Hematopoietic multipotent progenitor cell treated with erythropoietin and hydrocortisone succinate and interleukin-3 and kit ligand, for 4 days (in vitro differentiated cells): ENCODE measurements around the gene CRYBA2.

Source experiments
- DNase-seq: peaks from one replicate; pipeline ENCODE4 v3.0.0-alpha.2; 2015

CRYBA2 gene

DNA sequence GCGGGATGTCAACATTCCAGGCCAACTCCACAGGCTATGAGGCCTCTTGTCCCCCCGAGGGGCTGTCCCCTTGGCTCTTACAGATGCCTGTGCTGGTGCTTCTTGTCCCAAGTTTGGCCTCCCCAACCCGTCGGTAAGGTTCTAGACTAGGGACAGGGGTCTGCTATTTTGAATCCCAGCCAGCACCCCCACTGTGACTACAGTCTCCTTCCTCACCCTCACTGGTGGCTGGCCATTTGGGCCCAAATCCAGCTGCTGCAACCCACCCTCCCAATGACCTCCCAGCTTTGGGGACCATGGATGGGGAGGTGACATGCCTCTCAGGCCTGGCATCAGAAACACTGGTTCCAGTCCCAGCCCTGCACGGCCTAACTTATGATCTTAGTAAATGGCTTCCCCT is 29.4 kb upstream of the CRYBA2 start:
- no peak for DNase-seq

DNA sequence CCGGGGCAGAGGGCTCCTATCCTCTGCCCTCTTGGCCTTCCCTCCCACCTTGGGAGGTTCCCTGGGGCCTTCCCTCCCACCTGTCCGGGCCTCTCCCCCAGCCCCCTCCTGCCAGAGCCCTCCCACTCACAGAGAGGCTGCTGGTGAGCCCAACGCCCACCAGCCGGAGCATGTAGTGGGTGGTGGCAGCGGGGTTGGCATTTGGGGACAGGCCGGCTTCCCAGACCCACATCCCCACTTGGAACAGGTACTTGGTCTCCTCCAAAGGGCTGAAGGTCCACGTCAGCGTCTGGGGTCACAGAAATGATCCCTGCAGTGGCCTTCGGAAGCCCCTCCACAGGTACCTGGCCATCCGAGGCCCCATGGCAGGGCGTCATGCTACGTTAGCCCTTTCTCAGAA is 28.8 kb upstream of the CRYBA2 start:
- DNase-seq, result no peak

DNA sequence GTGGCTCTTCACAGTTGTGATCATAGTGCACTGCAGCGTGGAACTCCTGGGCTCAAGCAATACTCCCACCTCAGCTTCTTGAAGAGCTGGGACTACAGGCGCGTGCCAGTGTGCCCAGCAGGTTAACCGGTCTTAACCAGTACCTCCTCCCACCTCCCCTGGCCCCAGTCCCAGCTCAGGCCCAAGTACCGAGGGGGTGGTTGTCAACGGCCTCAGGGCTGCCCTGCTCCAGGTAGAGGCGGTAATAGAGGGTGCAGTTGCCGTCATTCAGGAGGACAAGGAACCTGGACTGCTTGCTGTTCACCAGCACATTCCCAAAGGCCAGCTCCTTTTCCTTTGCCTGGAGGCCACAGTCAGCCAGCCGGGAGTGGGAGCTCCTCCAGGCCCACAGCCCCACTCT is 28.4 kb upstream of the CRYBA2 start:
- DNase-seq, result no peak

DNA sequence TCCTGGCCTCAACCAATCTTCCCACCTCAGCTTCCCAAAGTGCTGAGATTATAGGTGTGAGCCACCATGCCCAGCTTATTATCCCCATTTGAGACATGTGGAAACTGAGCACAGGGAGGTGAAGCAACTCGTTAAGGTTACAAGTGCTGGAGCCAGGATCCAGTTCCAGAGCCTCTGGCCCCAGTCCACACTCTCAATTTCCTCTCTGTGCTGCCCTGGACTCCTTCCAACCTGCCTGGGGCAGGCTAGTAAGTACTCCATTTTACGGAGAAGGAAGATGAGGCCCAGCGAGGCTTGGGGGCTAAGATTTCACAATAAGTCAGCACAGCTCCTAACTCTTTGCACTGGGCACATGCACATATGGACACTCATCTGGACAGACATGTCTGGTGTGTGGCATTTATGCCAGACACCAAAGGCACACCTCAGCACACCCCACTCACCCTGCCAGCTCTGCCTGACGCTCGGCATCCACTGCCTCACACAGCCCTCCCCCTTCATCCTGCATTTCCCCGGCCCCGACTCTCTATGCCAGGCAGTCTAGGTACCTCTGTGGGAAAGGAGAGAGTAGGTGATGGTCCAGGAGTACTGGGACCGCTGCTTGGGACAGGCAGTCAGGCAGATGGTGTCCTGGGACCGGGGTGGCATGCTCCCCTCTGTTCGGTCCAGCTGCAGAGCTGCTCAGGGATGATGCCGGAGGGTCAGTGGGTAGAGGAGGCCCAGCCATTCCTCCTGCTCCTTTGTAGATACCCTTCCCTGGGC is 27.6 kb upstream of the CRYBA2 start:
- no peak for DNase-seq

DNA sequence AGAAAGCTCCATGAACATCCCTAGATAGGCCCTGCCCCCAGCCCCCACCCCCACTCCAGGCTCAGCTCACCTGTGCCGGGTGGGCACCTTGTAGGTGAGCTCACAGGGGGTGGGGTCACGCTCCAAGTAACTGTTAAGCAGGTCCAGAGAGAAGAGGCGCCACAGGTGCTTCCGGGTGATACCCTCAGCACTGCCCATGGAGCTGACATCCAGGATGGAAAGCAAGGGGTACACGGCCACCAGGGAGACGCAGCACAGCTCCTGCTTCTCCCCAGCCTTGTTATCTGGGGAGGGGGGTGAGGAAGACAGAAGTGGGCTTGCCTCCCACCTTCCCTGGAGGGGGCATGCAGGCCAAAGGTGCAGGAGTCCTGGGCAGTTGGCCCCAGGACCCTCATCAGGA is 26.2 kb upstream of the CRYBA2 start:
- no peak for DNase-seq

DNA sequence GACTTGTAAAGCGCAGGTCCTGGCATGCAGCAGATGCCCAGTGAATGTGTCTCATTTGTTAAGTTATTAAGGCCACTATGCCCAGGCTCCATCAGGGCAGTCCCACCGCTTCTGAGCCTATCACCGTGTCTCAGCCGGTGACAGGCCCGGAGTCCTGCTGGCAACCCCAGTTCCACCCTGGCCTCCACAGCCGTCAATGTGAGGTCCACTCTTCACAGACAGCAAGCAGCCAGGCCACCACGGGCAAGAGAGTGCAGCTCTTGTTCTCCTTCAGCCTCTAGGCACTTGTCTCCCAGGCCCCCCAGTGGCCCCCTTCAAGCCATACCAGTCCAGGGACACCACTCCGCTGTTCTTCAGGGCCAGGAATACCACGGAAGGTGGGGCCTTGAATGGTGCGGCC is 25.5 kb upstream of the CRYBA2 start:
- no peak for DNase-seq

DNA sequence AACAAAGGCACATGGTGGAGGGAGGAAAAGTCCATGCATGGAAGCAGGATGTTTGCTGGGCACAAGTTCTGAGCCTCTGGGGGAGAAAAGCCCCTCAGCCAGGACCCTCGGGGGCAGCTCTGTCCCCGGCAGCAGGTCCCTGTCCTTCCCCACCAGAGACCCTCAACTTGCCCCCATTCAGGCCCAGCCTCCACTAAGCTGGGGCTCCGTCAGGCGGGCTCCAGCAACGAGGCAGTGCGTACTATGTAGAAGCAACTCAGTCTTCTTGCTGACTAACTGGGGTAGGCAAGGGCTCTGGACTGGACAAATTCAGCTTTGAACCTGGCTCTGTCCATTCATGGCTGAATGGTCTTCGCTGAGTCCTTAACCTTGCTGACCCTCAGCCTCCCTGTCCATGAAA is 25.1 kb upstream of the CRYBA2 start:
- no peak for DNase-seq

DNA sequence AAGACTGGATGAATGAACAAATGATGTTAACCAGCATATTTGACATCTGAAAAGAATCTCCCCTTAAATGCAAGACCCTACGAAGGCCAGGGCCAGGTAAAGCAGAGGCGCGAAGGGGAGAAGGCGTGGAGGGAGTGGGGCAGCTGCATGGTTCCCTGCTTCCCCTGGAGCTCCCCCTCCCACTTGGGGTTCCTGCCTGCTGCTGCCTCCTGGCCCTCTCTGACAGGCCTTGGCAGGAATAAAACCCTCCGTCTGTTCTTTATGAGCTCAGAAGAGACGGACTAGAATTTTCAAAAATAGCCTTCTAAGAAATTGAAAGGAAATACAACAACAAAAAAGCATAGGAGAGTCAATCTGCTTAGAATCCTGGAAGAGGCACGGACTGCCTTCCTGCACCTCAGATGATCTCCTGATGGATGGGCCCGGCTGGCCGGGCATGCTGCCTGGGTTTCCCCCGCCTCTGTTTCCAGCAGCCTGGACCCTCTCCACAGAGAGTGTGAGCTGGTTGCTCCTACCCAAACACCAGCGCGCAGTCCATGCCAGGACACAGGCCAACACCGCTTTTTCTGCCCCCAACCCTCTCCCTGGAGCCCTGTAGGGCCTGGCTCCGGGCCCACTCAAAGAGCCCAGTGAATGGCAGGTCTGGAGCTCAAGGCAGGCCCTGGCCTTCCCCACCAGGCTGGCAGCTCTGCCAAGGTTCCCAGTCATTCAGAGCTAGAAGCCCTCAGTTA is 24.1 kb upstream of the CRYBA2 start:
- DNase-seq, result no peak

DNA sequence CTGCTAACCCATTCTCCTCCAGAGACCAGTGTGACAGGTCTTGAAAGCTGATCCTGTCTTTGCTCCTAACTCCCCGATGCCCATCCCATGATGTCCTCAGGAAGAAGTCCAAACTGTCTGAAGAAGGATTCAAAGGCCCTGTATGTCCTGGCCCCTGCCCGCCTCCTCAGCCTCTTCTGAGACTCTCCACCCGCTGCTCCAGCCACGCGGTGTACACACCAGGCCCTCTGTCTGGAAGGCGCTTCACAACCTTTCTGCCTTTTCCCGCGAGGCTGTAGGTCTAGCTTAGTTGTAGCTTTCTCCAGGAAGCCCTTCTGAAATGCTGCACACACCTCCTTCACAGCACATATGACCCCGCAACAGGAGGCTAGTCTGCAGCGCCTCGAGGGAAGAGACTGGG is 23.5 kb upstream of the CRYBA2 start:
- DNase-seq, result no peak

DNA sequence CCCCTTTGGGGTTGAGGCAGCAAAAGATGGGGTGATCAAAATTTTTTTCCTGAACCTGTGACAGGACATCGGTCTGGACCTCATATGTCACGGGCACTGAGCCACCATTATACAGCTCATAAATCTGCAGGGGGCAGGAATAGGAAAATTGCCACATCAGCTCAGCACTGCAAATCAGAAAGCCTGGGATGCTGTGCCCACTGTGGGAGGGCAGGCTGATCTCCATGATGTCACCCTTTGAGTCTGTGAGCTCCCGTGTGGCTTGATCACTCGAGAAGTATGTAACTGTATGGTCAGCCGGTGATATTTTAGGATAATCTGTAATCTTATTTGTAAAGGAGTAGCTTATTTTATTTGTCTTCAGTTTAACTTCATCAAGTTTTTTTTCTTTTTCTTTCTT is 17.7 kb upstream of the CRYBA2 start:
- DNase-seq, result no peak

DNA sequence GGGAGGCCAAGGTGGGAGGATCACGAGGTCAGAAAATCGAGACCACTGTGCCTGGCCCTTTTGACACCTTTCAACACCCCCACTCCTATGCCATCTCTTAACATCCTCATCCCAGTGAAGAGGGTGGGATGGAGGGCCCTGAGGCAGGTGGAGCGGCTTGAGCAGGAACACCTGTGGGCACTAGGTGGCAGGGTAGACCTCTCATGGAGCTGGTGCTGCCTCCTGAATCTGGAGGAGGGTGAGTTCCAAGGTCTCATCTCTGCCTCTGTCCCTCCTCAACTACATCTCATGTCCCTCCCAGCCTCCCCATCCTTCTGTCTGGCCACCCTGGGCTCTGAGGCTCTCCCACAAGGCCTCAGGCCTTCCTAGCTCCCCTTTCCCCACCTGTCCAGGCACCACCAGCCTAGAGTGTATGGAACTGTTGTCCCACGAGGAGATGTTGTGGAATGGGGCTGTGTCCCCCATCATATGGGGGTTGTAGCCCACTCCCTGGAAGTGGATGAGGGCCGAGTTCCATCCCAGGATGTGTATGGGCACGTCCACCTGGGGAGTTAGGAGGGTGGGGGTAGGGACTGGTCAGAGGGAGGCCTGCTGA is 17.0 kb upstream of the CRYBA2 start:
- peak; percentile 43 for DNase-seq

DNA sequence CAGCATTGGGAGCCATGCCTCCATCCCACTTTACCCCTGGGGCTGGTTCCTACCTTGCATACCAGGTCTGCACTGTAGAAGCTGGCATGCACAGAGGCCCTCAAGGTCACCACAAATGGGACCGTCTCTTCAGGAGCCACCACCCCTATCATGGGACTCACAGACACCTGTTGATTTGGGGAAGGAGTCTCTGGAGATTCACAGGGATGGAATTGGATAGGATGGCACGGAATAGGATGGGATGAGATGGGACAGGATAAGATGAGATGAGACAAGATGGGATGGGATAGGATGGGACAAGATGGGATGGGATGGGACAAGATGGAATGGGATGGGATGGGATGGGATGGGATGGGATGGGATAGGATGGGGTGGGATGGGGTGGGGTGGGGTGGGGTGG is 16.1 kb upstream of the CRYBA2 start:
- no peak for DNase-seq

DNA sequence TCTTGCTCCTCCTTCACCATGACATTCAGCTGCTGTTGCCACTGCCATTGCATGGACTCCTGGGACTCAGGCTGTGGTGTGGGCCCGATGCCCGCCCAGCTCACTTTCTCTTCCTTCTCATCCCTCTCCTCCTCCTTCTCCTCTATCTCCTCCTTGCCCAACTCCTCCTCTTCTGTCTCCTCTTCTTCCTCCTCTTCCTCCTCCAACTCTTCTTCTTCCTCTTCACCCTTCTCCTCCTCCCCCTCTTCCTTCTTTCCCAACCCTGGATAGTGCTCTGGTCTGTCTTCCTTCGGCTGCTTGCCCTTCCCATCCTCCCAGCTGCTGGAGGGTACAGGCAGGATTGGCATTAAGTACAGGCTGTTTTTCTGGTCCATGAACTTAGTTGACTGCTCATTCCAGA is 10.8 kb upstream of the CRYBA2 start:
- DNase-seq, result no peak

DNA sequence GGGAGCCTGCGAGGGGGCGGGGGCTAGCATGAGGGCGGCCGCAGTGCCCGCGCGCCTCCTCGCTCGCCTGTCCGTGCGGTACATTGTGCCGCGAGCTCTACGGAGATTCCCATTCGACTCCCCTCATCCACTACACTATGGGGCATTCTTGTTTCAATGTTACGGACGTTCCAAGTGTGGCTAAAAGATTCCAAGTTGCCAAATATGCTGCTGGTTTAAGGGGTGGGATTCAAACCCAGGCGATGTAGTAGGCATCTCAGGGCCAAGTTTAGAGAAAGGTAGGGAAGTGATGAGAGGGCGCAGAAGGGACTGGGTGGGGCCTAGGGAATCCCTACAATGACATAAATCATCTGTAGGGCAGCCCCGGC is 10.0 kb upstream of the CRYBA2 start:
- no peak for DNase-seq

DNA sequence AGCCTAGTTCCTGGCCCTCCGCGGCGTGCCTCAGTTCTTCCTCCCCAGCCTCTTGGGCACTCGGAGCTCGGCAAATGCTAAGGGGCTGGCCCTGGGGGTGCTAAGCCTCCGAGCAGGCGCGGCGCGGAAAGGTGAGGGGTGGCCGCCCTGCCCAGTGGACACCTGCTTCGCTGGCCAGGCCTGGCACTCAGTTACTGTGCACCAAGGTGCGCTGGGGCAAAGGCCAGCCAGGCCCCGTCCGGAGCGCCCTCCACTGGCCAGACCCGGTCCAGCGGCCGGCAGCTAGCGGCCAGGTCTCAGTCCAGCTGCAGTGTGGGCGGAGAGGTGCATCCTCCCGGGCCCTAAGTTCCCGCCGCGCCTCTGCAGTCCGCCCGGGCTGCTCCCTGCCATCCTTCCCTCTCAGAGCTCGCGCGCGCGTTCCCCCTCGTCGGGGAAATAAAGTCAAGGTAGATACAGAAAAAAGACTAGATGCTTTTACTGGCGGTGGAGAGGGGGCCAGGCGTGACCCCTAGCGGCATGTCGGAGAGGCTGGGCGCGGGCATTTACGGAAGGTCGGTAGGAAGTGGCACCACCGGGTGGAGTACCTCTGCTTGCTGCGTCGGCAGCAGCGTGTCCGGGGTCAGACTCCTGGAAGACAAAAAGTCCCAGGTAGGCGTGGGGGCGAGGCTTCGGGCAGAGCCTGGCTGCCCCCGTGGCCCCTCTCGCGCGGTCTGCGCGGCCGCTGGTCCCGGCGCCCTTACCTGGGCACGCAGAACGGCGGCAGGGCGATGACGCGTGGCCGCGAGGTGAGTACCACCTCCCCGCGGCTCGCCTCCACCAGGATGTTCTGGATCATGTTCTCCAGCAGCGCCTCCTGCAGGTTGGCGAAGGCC is 9.4 kb upstream of the CRYBA2 start:
- DNase-seq, result peak; percentile 69

DNA sequence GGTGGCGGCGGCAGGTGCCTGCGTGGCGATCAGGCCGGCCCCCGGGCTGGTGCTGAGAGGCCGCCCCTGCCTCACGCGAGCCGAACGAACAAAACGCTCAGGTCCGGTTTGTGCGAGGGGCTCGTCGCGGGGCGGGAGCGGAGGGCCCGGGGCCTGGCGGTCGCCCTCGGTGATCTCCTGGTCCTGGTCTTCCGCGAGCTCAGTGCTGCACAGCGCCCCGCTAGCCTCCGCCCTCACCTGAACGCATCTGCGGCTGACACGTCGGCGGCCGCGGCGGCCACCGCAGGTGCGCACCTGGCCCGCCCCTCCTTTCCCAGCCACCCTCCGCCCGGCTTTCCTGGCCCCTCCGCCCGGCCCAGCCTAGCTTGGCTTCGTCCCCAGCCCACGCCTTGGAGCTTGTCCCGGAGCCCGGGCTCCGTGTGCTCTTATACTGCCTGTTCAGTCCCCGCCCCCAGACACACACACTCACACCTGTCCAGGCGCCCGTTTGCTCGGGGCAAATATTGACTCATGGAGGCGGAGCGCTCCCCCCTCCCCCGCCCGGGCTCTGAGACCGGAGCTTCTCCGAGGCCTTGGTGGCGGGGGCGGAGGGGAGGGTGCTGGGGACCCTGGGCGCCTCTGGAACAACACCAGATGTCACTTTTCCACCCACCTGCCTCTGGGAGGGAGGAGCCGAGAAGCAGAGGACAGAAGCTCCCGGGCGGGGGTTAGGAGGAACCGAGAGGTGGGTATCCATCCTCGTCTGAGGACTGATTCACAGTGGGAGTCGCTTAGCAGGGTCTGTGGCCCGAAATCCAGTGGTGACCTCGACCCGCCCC is 8.6 kb upstream of the CRYBA2 start:
- DNase-seq, result no peak

DNA sequence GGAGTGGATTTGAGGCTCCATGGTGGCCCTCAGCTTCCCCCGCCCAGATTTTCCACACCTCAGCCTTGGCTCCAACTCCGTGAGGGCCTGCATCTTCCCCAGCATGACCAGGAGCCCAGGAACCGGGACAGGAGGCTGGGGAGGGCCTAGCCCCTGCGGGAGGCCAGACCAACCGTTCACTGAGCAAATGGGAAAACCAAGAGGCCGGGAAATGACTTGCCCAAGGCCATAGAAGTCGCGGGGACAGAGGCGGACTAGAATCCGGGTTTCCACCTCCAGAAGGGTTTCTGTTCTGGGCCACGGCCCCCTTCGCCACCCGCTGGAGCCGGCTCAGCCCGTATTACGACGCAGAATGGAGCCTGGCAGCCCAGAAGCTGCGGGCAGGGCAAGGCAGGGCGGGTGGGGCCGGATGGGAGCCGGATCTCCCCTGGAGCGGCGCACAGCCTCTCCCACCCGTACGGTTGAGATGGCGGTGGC is 7.9 kb upstream of the CRYBA2 start:
- DNase-seq, result no peak

DNA sequence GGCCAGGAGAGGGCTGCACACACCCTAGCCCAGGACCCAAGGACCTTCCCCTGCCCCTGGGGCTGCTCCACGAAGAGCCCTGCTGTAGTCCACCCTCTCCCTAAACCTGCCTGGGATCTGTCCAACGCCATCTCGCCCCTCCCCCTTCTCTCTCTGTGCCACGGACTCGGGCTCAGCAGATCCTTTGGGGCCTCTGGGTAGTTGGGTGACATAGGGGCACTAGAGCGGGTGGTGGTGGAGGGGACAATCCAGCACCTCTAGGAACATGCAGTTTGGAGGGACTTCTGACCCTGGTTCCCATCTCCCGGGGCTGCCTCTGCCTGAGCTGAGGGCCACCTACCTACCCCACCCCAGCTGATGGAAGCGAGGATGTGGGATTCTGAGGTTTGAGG is 7.3 kb upstream of the CRYBA2 start:
- DNase-seq, result no peak

DNA sequence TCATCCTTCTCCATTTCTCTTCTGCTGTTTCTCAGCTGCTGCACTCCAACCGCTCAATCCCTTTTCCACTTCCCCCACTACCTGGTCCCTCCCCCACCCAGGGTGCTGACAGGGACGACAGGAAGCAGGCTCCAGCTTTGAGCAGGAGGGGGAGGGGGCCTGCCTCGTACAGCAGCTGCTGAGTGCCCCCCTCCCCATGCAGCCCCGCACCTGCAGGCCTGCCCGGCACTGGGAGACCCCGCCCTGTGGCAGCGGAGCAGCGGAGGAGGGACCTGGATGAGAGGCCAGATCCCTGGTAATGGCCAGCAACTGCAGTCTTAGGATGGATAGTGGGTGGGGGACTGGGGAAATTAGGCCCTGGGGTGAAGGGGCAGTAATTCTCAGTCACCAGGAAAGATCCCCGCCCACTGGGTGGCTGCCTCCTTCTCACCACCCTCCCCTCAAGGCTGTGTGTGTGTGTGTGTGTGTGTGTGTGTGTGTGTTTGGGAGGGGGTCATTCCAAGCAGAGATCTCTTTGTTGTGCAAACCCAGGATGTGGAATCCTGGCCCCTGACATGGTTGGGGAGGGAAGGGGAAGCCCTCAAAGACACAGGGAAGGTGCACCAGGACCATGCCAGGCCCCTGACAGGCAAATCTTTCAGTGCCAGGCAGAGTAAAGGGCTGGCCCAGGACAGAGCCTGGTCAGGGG is 6.8 kb upstream of the CRYBA2 start:
- no peak for DNase-seq

DNA sequence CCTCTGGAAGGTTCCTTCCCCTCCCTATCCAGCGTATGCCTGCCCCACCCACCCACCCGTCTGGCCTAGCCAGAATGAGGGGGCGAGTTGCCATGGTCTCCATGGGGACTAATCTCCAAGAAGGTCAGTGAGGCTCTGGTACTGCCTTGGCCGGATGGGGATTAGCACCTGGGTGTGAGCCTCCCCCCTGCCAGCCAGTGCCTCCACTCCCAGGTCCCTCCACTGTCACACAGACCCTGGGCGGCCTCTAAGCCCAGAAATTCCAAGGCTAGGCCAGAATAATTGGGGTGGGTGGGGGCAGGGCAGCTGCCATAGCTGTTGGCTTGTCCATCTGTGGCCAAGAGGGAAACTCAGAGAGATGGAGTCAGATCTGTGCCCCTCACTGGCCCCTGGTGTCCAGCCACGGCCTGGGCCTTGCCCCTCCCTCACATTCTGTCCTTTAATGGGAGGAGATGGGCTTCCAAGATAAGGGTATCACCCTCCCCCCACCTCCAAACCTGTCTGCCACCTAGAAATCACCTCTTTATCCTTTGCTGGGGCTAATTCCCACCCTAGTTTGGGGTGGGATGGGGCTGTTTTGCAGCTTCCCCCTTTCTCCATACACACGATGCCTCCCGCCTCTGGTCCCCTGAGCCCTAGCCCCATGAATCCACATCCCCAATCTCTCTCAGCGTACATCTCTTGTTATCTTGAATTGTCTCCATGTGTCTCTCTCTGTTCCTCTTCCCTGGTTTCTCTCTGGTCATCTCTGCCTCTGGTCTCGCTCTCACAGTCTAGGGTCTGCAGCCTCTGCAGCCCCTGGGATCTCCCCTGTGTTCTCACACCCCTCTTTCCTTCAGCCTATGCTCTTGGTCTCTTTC is 6.0 kb upstream of the CRYBA2 start:
- DNase-seq, result no peak
